GM19467 (cell line): ENCODE measurements around the gene ANKRD18B.
"Not testable (repeated sequence)": the region's sequence is repeated elsewhere in the genome, so short reads cannot be mapped to it uniquely, and the experiment has no call there.

Experiments
- ATAC-seq: cut with Tn5 transposase; IDR thresholded peaks from one replicate; pipeline ENCODE4 v1.9.1; 2021; ENCODE audit warnings: mild to moderate bottlenecking, moderate library complexity; ENCODE audit not compliant: unreplicated experiment

Gene ANKRD18B

DNA sequence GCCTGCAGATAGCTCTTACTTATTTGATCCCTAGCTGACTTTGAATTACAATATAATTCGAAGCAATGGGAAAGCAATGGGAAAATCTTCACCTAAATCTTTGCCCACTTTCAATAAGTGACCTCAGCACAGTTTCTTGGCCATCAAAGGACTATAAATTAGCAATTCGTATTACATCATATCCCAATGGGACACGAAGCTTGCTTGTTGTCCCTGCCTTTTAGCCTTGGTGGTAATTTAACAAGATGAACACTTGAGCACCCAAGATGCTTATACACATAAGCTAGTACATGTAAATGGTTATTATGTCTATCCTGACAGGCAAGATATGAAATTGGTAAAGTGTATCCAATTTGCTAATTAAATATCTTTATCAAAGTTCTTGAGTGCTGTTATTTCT lies 9.9 kb downstream of the ANKRD18B start:
- not testable (repeated sequence) for ATAC-seq

DNA sequence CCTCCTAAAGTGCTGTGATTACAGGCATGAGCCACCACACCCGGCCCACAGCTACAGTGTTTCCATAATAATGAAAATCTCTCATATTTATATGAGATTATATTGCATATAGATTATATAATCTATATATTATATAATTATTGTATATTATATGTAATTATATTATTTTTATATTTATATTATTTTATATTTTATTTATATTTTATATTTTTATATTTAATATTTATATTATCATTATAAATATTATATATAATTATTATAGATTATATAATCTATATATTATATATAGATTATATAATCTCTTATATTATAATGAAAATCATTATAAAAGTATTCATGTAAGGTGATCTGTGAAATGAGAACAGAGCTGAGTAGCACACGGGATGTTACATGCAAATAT lies 11.5 kb downstream of the ANKRD18B start:
- ATAC-seq: no peak

DNA sequence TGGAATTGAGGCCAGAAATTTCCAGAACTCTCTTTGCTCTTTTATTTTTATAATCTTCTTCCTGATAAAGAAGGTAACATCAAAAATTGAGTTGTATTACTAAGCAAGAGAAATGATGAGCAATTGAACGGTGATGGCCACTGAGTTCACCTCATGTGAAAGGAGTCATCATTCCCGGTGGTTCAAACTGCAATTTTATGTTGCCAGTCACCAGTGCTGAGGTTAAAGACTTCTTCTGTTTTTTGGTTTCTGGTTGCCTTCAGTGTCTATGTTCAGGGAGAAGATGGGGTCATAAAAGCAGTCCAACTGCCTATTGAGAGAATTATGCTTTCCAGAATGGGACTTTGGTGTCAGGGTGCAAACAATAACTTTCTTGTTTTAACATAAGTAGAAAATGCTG lies 19.4 kb downstream of the ANKRD18B start:
- not testable (repeated sequence) for ATAC-seq

DNA sequence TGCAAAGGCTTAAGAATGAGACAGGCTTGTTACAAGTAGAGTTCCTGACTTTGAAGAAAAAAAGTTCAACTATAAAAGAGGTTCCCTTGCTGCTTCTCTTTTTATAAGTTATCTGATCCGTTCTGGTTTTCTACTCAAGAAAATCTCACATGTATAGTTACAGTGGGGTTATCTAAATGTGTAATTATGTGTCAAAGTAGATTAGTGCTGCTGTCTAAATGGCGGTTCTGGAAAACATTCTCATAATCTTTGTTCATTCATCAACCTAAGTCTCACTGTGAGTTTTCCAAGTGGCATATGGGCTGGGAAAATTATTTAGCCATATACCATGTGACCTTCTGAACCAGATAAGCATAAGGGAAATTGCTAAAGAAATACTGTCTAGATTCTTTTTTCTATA lies 21.7 kb downstream of the ANKRD18B start:
- not testable (repeated sequence) for ATAC-seq

- not testable (repeated sequence) for ATAC-seq
Observed at GRCh38 chr9:33548816-33549215, 24.8 kb downstream of the ANKRD18B start.

DNA sequence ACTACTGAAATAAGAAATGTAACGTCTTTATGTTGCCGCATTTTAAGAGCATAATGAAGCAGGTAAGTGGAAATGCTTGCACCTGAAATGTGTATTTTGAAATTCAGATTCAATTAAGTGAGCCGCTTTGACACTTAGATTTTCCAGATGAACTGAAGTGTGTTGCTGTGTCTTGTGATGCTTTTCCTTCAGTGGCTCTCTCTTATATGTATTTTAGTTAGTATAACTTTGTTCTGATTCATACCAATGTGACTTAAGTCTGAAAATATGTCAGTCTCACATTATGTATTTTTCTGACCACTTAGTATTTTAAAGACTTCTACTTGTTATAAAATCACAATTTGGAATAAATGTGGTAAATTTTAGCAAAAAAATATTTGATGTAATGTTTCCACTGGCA lies 25.4 kb downstream of the ANKRD18B start:
- ATAC-seq: not testable (repeated sequence)

GRCh38 chr9:33551183-33551582 lies 27.1 kb downstream of the ANKRD18B start:
- not testable (repeated sequence) for ATAC-seq

DNA sequence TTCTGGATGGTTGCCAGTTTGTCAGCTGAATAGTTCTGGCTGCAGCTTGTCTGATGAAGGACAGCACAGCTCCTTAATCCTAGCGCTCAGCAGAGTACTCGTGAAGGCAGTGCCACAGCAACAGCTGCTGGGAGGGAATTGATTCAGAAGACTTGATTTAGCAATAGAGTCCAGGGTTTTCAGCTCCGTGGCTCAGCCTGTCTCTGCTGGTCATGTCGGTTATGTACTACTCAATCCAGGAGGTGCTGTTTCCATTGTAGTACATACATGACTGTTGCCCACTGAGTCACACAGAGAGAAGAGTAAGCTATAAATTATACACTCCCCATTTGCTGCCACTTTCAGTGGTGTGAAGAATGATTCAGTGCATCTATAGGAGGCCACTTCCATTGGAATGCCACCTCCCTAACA lies 28.3 kb downstream of the ANKRD18B start:
- ATAC-seq: not testable (repeated sequence)

DNA sequence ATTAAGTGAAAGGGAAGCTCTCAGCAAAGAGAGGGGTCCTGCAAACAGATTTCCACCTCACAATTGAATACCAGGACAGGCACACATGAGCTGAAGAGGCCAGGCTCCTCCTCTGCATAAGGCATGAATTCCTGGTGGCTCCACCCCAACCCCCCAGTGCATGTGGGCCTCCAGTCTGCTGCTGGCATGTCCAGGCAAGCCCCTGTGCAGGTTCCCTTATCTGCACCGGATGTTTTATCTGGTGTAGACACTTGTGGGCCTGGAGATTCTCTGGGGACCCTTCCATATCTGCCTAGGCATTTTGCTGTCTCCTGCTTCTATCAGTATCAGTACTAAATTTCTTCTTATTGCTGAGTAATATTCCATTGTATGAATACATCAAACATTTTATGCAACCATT lies 36.2 kb downstream of the ANKRD18B start:
- ATAC-seq: not testable (repeated sequence)

DNA sequence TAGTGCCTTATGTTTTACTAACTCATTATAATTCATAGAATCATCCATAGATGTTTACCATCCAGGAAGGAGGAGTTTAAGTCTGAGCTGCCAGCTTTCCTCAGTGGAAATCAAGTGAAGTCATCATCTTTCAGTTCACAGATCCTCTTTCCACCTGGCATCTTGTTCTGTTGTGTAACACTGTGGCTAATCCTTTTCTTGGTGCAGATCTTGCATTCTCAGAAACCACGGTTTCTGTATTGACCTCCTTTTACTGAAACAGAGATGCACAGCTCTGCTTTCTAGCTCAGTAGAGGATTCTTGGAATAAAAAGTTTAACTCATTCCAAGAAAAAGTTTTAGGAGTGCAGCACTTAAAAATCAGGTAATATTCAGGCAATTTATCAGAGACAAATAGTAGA lies 38.1 kb downstream of the ANKRD18B start:
- not testable (repeated sequence) for ATAC-seq

DNA sequence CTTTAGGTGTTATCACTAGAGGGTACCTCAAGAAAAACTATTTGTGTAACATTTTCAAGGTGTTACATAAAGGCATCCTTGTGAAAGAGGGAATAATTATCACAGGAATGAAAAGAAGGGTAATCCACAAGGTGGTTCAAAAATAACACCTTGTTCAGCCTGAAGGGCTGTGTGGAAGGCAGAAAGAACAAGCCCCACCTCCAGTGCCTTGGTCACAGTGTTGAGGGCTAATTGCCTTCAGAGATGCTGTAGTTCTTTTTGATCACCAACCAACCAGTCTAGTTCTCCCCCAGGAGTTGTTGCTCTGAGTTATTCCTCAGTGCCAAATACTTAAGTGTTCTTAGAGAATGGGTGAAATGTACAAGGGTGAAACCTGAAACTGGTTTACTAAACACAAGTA lies 43.7 kb downstream of the ANKRD18B start:
- not testable (repeated sequence) for ATAC-seq

DNA sequence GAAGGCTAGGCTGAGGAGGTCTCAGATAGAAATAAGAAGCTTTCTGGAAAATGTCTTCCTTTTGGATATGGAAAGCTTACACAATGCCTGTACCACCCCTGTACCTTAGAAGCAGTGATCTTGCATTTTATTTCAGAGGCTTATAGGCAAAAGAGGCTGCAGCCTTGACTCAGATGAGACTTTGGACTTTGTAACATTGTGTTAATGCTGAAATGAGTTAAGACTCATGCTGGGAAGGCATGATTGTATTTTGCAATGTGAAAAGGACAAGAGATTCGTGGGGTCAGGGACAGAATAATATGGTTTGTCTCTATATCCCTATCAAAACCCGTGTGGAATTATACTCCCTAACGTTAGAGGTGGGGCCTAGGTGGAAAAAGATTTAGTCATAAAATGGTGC lies 53.7 kb downstream of the ANKRD18B start:
- not testable (repeated sequence) for ATAC-seq

GRCh38 chr9:33579996-33580395 lies 55.9 kb downstream of the ANKRD18B start:
- ATAC-seq: not testable (repeated sequence)

DNA sequence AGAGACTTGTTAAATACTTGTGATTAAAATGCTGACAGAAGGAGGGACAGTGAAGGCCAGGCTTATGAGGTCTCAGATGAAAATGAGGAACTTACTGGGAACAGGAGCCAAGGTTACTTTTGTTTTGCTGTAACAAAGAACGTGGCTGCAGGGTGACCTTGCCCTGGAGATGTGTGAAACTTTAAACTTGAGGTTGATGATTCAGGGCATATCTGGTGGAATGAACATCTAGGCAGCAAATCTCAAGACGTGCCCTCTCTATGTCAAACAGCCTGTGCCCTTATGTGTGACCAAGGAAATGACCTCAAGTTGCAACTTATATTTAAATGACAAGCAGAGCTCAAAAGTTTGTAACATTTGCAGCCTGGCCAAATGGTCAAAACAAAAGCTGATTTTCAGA lies 58.6 kb downstream of the ANKRD18B start:
- not testable (repeated sequence) for ATAC-seq

DNA sequence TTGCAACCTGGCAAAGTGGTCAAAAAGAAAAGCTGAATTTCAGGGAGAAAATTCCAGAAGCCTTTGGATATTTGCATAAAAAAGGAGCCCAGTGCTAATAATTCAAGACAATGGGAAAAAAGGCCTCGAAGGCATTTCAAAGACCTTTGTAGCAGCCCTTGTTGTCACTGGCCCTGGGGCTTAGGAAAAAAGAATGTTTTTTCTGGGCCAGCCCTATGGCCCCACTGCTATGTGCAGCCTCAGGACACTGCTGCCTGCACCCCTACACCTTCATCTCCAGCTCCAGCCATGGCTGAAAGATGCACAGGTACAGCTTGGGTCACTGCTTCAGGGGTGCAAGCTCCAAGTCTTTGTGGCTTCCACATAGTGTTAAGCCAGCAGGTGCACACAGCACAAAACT lies 62.1 kb downstream of the ANKRD18B start:
- ATAC-seq: not testable (repeated sequence)

- not testable (repeated sequence) for ATAC-seq
Observed at GRCh38 chr9:33587799-33588198, 63.7 kb downstream of the ANKRD18B start.

- not testable (repeated sequence) for ATAC-seq
Observed at GRCh38 chr9:33588876-33589275, 64.8 kb downstream of the ANKRD18B start.

DNA sequence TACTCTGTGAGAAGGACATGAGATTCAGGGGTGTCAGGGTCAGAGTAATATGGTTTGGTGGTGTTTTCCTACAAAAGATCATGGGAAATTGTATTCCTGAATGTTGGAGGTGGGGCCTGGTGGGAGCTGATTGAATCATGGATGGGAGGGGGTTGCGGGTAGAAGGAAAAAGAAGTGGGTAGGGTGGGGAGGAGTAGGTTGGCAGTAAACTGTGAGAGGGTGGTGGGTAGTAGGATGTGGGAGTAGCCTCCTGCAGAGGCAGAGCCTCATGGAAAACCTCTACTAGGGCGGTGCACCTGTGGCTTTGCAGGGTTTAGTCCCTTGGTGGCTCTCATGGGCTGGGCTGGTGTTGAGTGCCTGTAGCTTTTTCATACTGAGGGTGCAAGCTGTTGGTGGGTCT lies 66.8 kb downstream of the ANKRD18B start:
- not testable (repeated sequence) for ATAC-seq

GRCh38 chr9:33596974-33597373 lies 72.9 kb downstream of the ANKRD18B start:
- ATAC-seq: not testable (repeated sequence)

DNA sequence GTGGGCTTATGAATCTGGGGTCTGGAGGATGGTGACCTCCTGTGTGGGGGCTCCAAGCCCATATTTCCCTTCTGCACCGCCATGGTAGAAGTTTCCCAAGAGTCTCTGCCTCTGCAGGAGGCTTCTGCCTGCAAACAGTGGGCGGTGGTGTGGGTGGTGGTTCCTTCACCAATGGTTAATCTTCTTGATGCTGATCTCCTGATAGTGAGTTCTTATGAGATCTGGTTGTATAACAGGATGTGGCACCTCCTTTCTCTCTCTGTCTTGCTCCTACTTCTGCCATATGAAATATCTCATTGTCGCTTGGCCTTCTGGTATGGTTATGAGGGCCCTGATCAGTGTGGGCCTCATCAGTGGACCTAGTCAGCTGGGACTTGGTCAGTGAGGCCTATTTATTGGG lies 73.3 kb downstream of the ANKRD18B start:
- not testable (repeated sequence) for ATAC-seq

GRCh38 chr9:33598796-33599379 lies 74.8 kb downstream of the ANKRD18B start:
- not testable (repeated sequence) for ATAC-seq

DNA sequence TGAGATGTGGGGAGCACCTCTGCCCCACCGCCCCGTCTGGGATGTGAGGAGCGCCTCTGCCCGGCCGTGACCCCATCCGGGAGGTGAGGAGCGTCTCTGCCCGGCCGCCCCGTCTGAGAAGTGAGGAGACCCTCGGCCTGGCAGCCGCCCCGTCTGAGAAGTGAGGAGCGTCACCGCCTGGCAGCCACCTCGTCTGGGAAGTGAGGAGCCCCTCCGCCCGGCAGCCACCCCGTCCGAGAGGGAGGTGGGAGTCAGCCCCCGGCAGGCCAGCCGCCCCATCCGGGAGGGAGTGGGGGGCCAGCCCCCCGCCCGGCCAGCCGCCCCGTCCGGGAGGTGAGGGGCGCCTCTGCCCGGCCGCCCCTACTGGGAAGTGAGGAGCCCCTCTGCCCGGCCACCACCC lies 76.9 kb downstream of the ANKRD18B start:
- not testable (repeated sequence) for ATAC-seq

GRCh38 chr9:33604249-33604648 lies 80.2 kb downstream of the ANKRD18B start:
- ATAC-seq: not testable (repeated sequence)
